ENCODE measurements around the gene HOXD3.

- TF ChIP-seq EZH2 (IDR thresholded peaks at IDR 0.05; ENCODE audit: insufficient read depth, poor library complexity, severe bottlenecking) = no peak
- TF ChIP-seq EZH2phosphoT487 (IDR thresholded peaks at IDR 0.05; ENCODE audit: insufficient read depth, low read depth) = no peak
Observed at GRCh38 chr2:176131848-176132158, 25.3 kb upstream of the HOXD3 start.

All from GM23248 (cell line).